Measurements from ENCODE around the gene IGSF21.

IGSF21 gene

DNA sequence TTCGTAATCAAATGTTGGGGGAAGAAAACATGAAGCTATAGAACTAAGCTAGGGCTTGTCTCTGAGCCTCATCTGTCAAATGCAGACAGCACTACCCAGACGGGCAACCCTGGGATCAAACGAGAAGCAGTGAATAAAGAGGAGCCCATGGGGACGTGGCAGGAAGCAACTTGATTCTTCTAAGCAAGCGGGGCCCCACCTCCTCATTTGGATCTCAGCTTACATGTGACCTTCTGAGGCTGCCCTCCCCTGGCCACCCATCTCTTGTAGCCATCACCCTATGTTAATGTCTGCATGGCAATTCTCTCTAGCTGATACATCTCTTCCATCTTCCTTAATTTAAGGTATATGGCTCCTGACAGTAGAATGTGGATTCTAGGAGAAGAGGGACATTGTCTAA, 171.3 kb downstream of the IGSF21 start:
- DNase-seq = no peak

DNA sequence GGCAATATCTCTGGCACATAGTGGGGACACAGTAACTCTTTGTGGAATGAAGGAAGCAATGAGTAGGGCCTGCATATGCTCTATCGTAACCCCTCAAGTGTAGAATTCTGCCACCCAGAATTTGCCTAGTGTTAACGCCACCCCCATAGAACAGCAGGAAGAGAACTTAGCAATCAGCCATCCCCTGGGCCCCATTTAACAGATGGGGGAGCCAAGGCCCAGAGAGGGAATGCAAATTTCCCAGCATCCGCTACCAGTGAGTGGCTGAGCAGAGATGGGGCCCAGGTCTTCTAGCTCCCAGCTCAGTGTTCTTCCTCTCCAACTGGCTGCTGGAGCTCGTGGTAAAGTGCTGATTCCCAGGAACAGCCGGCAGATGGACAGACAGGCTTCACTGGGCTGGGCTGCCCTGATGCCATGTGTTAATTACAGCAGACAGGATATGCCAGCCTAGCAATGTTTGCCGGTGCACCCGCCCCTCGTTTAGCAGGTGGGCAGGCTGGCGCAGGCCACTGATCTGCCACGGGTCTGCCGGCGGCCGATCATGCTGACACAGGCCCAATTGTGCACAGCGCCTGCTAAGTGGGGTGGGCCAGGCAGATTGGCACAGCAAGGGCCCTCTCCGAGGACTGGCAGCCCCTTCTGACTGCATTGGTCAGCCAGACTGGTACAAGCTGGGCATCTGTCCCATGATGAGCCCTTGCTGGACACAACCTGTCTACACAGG, 171.9 kb downstream of the IGSF21 start:
- DNase-seq = no peak

DNA sequence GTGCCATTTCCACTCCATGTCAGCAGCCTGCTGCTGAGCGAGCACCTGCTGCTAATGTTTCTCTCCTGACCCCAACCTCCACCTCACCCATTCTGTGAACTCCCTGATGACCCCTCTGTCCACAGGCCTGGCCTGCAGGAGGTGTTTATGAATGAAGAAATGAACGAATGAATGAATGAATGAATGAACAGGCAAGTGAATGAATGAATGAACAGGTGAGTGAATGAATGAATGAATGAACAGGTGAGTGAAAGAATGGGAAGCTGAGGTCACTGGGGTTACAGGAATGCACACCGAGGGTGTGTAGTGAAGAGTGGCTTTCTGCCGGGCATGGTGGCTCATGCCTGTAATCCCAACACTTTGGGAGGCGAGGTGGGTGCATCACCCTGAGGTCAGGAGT, 173.4 kb downstream of the IGSF21 start:
- no peak for DNase-seq

DNA sequence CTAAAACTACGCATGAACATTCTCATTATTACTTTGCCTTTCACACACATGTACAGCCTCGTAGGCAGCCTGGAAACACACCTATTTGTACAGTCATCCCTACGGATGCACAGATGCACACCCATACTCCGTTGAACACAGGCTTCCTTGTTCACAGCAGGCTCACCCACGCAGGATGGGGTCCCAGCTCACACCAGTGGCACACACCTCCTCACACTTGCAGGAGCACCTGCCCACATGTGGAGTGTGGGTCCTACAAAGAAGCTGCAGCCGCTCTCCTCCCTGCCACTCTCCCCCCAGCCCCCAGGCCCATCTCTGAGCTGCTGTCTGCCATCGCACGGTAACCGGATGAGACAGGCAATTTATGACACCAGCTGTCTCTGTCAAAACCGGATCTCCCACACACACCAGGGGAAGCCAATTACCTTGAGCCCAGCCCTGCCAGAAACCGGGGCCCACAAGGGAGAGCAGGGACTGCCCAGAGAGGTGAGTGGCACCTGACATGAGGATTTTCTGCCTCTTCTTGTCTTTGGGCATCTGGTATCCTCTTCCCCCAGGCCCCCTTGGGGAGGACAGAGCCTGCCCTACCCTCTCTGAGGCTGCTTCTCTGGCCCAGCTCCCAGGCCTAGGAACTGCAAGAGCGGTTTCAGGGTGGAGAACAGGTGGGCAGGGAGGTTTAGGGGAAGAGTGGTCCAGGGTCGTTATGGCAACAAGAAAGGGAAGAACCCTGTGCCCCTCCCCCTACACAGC, 175.4 kb downstream of the IGSF21 start:
- DNase-seq = no peak

DNA sequence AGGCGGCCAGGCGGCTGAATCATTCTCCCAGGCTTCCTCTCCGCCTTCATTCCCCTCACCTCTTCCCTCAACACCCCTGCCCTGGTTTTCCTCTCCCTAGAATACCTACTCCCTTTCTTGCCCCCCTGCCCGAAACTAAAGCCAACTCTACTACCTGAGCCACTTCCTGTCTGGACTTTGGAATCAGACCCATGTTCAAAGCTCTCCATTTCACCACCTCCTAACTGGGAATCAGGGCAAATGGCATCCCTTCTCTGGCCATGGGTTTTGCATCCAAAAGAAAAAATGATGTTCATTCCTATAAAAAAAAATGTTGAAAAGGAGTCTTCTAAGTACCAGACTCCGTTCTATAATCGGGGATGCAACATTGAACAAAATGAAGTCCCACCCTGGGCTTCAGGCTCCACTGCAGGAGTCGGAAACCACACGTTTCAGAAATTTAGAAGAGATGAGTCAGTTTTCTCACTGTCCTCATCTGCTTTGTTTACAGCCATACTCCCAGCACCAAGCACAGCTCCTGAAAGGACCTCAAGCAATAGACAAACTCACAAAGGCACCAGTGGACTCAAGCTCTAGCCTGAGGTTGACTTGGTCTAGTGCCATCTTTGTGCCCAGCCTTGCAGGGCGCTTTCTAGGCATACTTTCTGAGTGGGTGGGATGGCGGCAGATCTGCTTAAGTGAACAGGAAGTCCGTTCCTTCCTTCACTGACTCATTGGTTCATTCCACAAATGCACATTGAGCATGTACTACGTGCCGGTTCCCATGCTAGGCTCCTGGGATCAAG, 176.2 kb downstream of the IGSF21 start:
- no peak for DNase-seq

DNA sequence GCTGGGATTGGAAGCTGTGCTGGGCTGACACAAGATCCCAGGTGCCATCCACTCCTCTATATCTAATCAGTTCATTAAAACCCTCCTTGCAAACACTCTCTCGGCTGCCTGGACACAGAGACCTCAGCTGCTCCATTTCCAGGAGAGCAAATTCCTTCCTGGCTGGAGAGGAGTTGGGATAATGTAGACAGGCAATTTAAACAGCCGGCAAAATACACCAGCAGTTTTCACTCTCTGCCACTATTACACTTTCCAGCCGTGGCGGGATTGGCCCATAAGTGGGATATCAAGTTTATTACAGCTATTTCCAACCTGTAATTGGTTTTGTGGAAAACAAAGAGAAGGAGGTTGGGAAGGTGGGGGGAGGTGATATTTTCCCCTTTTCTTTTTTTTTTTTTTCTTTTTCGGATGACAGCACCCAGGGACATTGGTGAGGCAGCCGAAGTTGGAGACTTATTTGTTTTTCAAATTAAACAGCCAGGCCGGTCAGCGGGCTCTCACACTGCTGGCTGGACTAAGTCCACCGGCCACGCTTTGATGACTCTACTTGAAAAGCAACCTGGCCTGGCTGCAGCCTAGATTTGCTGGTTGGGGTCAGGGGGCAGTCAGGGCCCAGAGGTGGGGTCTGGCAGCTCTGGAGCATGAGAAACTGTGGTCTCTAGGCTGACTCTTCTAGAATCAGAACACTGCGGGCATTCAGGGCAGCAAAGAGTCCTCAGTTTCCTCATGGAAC, 177.4 kb downstream of the IGSF21 start:
- no peak for DNase-seq

DNA sequence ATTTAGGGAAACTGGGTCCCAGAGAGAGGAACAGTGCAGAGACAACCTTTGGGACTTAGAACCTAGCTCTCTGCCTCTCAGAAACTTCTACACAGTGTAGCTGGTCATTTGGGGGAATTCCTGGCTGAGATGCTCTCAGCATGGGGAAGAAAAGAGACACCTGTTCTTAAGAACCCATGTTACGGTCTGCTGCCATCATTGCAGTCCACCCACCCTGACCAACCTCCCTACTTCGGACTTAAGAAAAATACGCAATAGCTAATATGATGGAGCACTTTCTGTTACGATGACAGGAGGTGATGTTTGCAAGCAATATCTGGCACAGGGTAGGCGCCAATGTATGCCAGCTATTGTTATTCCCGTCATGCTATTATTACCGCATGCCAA, 177.9 kb downstream of the IGSF21 start:
- DNase-seq = no peak

DNA sequence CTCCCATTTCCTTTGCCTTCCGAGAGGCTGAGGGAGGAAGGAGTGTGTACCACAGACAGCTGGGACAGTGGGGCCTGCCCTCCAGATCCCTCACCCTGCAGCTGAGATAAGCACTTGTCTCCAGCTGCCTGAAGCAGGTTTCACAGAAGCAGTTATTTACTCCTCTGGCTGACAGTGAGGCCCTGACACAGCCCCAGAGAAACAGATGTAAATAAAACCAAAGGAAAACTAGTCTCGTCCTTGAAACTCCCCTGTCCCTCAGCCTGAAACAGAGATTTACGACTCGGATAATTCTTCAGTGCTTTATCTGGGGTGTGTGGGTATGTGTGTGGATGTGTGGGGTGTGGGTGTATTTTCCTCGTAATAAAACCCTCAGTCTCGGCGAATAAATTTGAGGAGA, 181.1 kb downstream of the IGSF21 start:
- peak; percentile 18 for DNase-seq

DNA sequence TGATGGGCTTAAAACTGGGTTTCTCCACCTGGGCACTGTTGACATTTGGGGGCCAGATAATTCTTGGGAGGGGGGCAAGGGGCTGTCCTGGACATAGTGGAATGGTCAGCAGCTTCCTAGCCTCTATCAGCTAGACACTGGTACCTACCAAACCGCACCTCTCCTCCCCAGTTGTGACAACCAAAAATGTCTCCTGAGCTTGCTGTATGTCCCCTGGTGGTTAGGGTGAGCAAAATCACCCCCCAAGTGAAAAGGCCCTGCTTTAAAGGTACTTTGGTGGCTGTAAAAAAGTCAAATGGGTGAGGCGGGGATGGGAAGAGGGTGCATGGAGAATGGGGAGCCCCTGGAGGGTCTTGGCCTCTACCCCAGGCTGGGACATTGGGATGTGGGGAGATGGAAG, 182.0 kb downstream of the IGSF21 start:
- DNase-seq = no peak

DNA sequence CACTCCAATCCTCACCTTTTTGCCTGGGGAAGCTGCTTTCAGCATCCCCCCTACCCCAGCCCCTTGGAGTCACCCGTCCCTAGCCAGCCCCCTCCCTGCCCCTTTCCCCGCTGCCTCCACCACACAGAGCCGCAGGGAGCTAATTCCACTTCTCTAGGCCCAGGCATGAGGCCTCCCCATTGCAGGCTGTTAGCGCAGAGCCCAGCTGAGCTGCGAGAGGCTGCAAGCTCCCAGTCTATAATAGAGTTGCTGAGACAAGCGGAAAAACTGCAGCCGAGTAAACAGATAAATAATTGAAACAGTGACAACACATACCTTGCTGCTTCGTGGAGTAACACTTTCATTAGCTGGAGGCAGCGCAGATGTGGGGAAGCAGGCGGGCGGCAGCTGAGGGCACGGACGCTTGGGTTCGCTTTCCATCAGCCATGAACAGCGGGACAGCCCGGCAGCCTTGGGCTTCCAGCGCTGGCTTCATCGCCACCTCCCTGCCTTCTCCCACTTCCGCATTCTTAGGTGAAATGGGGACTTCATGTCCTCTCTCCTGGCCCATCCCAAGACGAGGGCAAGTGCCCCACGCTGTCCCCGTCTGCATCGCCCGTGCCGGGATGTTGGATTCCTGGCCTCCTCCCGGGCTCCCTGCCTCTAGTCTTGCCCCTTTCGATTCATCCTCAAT, 183.3 kb downstream of the IGSF21 start:
- no peak for DNase-seq

DNA sequence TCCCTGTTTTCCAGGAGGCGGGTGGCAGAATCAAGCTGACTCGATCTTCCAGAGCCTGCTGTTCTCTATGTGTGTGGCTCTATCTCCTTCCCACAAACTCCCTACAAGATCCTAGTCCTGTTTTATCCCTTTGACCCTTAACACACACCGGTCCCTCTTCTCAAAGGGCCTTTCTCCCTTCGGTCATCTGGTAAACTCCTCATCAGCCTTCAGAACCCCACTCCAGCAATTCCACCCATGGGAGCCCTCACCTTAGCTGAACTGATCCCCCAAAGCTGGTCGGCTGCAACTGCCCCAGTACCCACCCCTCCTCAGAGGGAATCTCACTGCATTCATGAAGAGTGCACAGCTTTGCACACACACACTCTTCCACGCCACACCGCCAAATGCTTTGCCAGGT, 184.9 kb downstream of the IGSF21 start:
- no peak for DNase-seq

DNA sequence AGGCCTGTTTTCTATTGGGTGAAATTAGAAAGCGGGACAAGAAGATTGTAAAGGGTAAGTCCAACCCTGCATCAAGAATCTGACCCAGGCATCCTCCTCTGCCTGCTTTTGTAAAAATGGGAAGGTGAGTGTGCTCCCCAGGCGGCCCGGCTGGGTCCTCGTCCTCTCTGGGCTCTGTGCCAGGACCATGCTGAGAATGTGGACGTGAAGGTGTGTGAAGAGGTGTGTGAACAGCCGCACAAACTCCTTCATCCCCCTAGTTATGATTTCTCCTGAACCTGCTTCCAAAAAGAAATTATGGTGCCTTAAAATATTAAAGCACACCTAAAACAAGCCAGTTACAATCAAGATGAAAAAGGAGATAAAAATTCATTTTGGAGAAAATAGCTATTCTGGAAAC, 185.7 kb downstream of the IGSF21 start:
- DNase-seq = no peak

DNA sequence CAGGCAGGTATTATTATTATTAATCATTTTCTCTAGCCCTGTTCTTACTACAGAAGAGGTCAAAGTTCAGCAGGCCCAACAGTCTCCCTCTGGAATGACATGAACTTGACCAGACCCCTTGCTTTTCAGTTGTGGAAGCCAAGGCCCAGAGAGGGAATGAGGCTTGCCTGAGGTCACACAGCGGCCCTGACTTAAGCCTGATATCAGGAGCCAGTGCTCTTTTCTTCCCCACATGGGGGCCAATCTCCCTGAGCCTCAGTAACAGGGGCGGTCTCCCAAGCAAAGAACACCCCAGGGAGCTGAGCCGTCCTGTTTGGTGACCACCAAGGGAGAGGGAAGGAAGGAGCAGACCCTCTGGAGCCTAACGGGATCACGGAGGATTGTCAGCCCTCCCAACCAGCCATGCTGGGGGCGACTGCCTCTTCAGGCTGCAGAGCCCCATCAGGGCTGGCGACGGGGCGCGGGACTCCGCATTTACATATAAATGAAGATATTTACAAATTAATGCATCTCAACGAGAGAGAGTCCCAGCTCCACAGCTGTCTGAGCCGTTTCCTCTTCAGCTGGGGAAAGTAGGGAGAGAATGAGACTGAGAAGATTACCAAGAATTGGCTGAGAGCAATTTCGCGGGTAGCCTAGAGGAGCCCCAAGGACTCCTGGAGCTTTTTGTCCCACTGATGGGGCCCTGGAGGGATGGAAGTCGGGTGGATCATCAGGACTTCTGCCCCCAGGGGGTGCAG, 187.0 kb downstream of the IGSF21 start:
- no peak for DNase-seq

DNA sequence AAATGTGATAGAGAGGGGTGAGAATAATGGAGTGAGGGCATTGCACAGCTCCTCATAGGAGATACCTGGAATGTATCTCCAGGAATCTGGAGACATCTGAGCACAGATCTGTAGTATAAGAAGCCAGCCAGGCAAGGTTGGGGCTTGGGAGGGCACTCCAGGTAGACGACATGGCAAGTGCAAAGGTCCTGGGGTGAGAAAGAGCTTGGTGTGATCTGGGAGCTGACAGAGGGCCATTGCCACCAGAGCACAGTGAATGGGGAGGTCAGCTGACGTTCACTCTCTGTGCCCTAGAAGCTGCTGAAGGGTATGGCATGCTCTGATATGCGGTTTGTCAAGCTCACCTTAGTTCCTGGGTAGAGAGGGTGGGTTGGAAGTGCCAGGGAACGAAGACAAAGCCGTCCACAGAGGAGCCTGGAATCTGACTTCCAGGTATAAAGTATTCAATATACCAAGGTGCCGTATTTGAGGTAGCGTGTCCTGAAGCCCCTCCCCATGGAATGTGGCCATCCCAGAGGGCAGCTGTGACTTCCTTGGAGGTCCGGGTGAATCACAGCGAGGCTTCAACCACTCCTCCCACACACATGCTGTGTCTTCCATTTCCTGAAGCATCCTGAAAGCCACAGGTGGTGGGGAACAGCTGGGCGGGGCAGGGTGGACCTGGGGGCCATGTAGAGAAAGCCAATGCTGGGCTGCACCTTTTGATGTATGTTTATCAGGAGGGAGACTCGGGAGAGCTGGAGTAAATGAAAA, 190.5 kb downstream of the IGSF21 start:
- no peak for DNase-seq

DNA sequence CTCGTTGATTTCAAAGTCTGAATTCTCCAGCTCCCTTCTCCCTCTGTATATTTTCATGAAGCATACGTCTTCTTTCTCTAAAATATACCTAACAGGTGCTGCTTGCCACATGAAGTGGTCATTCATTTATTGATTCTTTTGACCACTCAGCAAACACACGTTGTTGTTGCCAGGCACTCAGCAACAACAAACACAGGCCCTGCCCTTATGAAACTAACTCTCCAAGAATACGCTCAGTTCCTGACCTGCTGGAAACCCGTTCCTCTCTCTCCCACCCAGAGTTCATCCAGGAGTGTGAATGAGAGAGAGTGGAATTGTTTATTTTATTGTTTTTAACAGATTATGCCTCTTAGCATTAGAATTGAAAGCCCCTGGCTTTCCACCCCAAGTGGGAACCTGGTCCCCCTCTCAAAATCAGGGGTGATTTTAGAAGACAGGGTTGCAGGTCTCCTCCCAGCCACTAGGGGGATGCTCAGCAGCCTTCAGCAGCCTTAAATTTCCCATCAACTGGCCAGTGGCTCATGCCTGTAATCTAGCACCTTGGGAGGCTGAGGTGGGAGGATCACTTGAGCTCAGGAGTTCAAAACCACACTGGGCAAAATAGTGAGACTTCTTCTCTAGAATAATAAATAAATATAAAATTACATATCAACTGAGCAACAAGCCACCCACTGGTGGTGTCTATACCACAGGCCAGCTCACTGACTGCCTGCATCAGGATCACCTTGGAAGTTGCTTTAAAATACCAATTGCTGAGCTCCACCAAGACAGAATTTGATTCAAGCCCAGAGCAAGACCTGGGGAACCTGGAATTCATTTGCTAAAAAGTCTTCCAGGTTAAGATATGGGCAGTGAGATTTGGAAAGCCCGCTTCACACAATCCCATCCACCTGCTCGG, 192.1 kb downstream of the IGSF21 start:
- peak; percentile 56 for DNase-seq

DNA sequence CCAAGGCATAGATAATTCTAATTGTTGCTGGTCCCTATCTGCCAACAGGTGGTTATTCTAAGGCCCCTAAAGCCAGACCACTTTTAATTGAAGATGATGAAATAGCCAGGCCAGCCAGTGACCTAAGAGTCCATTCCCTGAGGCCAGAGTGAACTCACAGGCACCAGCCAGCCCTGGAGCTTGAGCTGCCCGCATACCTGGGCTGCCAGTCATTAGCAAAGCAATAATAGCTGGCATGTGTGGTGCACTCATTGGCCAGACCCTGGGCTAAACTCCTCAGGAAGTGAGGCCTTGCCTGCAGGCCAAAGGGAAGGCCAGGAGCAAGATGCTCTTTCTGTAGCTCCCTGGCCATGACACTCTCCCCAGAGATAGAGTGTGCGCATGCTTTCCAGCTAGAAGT, 192.8 kb downstream of the IGSF21 start:
- no peak for DNase-seq

DNA sequence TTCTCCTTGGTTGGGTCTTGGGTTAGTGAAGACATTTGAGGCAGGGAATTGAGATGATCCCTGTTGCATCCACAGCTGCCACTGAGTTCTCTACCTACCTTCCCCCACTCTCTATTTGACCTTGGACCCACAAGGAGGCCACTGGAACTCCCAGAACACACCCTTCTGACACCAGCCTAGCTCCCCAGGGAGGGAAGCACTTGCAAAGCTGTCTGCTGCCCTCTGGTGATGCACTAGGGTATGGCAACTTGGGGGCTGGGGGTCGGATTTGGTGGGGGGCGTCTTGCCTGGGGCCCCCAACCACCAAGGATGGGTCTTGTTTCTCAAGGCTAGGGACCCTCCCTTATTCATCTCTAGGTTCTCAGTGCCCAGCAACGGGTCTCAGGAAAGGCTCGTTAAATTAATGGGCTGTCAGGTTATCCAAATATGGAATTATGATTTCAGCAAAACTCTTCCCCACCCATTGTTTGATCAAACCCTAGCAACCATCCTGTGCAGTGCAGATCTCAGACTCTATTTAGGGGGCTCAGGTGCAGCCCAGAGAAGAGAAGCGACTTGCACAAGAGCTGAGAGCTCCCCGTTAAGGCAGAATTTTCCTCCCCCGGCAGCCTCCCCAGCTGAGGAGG, 195.3 kb downstream of the IGSF21 start:
- DNase-seq = peak; percentile 24

DNA sequence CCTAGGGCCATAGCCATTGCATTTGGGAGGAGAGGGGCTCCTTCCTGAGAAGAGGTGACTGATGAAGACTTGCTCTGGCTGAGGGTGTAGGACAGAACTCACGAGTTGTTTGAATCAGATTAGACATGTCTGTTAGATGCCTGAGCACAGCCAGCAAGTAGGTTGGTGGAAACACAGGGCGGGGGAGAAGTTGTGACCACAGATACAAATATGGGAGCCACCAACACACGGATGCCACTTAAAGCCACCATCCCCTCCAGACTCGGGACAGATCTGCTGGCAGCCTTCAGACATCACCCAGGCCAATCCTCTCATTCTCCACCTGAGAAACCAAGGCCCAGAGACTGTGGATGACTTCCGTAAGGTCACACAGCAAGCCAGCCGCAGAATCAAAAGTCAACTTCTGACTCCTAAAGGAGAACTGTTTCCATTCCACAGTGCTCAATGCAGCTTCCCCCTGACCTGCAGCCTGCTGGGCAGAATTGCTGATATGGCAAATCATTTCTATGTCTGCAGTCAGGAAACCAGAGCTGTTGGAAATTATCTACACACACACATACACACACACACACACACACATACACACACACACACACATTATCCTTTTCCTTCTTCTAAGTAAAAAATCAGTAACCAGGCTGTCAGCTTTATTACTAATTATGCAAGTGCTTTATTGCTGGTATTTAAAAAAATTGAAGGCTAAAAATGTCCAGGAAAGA, 196.7 kb downstream of the IGSF21 start:
- no peak for DNase-seq

Measured in hematopoietic multipotent progenitor cell treated with erythropoietin and hydrocortisone succinate and interleukin-3 and kit ligand, for 4 days (in vitro differentiated cells).